HCT116 (cell line): Measurements from ENCODE around the gene ZFP36. TPM values are rescaled to one million over a fixed set of nuclear protein-coding genes. Genes with fewer than 3 reads are reported as not detected.

Experiments
- ATAC-seq: fragments of 200-7000 bp; cut with Tn5 transposase; 2 replicates; pipeline ENCODE4 v1.9.1; 2020; ENCODE audit warnings: mild to moderate bottlenecking, moderate library complexity
- BruUV-seq: library from RNA; stranded (reverse); fragments of 400-500 nt; replicated peaks from 2 replicates; lab custom pipeline; 2021; lab: Mats Ljungman, UMichigan
- CTCF ChIA-PET: fragments of 300-600 bp; sonication (Branson Sonifier 250); formaldehyde crosslinking; loops from one replicate; lab custom pipeline; 2021; ENCODE audit warnings: antibody characterized with exemption; lab: Charles Lee
- POLR2A ChIA-PET: fragments of 300-600, 350-600 bp; sonication (Branson Sonifier 250); formaldehyde crosslinking; loops from one replicate; lab custom pipeline; 2021; ENCODE audit warnings: antibody characterized with exemption; lab: Charles Lee
- RAD21 ChIA-PET, 2 experiments: fragments of 300-600 bp; sonication (Branson Sonifier 250); formaldehyde crosslinking; loops; one replicate each; lab custom pipeline; 2023; ENCODE audit warnings: low total read pairs in 2 of 2; ENCODE audit not compliant: uncharacterized antibody in 2 of 2, unreplicated experiment in 2 of 2, low non-redundant PET in 1 of 2; lab: Charles Lee
- DNase-seq: peaks from one replicate; pipeline ENCODE4 v3.0.0-alpha.2; 2010; ENCODE audit warnings: low read depth, low spot score
- H2AFZ ChIP-seq: fragments of 200-600 bp; shearing (Covaris generic), sonication (generic); 2 replicates; pipeline ENCODE4 v1.6.1; 2017; ENCODE audit warnings: low read depth, mixed run types, mixed read lengths, antibody characterized with exemption, low read length; ENCODE audit not compliant: poor library complexity, severe bottlenecking
- H3K27ac ChIP-seq: 2 replicates; pipeline ENCODE4 v1.5.1; 2012; ENCODE audit warnings: low read depth, low read length
- H3K27me3 ChIP-seq: fragments of 200-600 bp; sonication (generic); 2 replicates; pipeline ENCODE4 v1.6.1; 2016; ENCODE audit warnings: mixed run types, low read length, mixed read lengths; ENCODE audit not compliant: insufficient read depth
- H3K36me3 ChIP-seq, 2 experiments: fragments of 200-500 bp in 1 of 2; fragments of 200-600 bp in 1 of 2; sonication (Bioruptor generic) in 1 of 2; sonication (generic) in 1 of 2; 2 replicates each; pipeline versions ENCODE4 v1.5.1 to v1.6.1; 2014 to 2016; ENCODE audit warnings: low read length in 2 of 2, inconsistent platforms in 1 of 2, mixed read lengths in 1 of 2, mixed run types in 1 of 2; ENCODE audit not compliant: insufficient read depth in 2 of 2, control insufficient read depth in 1 of 2
- H3K4me1 ChIP-seq, 2 experiments: fragments of 200-600 bp in 1 of 2; sonication (generic) in 1 of 2; 2 replicates each; pipeline versions ENCODE4 v1.5.1 to v1.6.1; 2012 to 2017; ENCODE audit warnings: low read length in 2 of 2, inconsistent platforms in 1 of 2, mild to moderate bottlenecking in 1 of 2, mixed read lengths in 1 of 2, mixed run types in 1 of 2, moderate library complexity in 1 of 2; ENCODE audit not compliant: insufficient read depth in 2 of 2, control insufficient read depth in 1 of 2
- H3K4me2 ChIP-seq: fragments of 200-600 bp; sonication (generic); 2 replicates; pipeline ENCODE4 v1.6.1; 2017; ENCODE audit warnings: mixed run types, low read length, mixed read lengths
- H3K4me3 ChIP-seq, 2 experiments: fragments of 200-600 bp in 1 of 2; sonication (generic) in 1 of 2; replicated peaks in 1 of 2; 2 replicates each; pipeline ENCODE4 v1.5.1; 2011 to 2016; ENCODE audit warnings: low read length in 2 of 2, control low read depth in 1 of 2, low read depth in 1 of 2, mild to moderate bottlenecking in 1 of 2, mixed read lengths in 1 of 2, mixed run types in 1 of 2
- H3K79me2 ChIP-seq: fragments of 200-600 bp; sonication (generic); 2 replicates; pipeline ENCODE4 v1.6.1; 2017; ENCODE audit warnings: mild to moderate bottlenecking, mixed run types, low read length, moderate library complexity, mixed read lengths; ENCODE audit not compliant: insufficient read depth
- H3K9ac ChIP-seq: fragments of 200-600 bp; sonication (generic); 2 replicates; pipeline ENCODE4 v1.6.1; 2016; ENCODE audit warnings: low read length, mixed read lengths
- H3K9me2 ChIP-seq: fragments of 200-600 bp; sonication (generic), shearing (Covaris generic); 2 replicates; pipeline ENCODE4 v1.6.1; 2017; ENCODE audit warnings: mixed run types, mild to moderate bottlenecking, moderate library complexity; ENCODE audit not compliant: insufficient read depth
- H3K9me3 ChIP-seq, 2 experiments: fragments of 200-500 bp in 1 of 2; fragments of 200-600 bp in 1 of 2; sonication (Bioruptor generic) in 1 of 2; sonication (generic) in 1 of 2; 2 replicates each; pipeline ENCODE4 v1.6.1; 2014 to 2017; ENCODE audit warnings: low read length in 2 of 2, mixed read lengths in 2 of 2, inconsistent platforms in 1 of 2, low read depth in 1 of 2, mild to moderate bottlenecking in 1 of 2, mixed run types in 1 of 2, moderate library complexity in 1 of 2; ENCODE audit not compliant: control insufficient read depth in 1 of 2, insufficient read depth in 1 of 2
- H4K20me1 ChIP-seq: fragments of 200-600 bp; sonication (generic), shearing (Covaris generic); 2 replicates; pipeline ENCODE4 v1.6.1; 2017; ENCODE audit warnings: mixed run types, mild to moderate bottlenecking, moderate library complexity; ENCODE audit not compliant: insufficient read depth
- ELF1 ChIP-seq: IDR thresholded peaks from 2 replicates; pipeline ENCODE4 v1.6.1; 2012; ENCODE audit warnings: low read depth, borderline replicate concordance
- FOSL1 ChIP-seq: IDR thresholded peaks from 2 replicates; pipeline ENCODE4 v1.6.1; 2012; ENCODE audit warnings: low read depth
- JUND ChIP-seq: IDR thresholded peaks from 2 replicates; pipeline ENCODE4 v1.6.1; 2012
- POLR2A ChIP-seq: IDR thresholded peaks from 2 replicates; pipeline ENCODE4 v1.7.0; 2011; ENCODE audit warnings: borderline replicate concordance; ENCODE audit not compliant: insufficient read depth, insufficient read length; ENCODE audit errors: extremely low read depth
- POLR2AphosphoS5 ChIP-seq: IDR thresholded peaks from 2 replicates; pipeline ENCODE4 v1.6.1; 2011; ENCODE audit warnings: mild to moderate bottlenecking, low read depth, low read length, moderate library complexity
- RAD21 ChIP-seq: IDR thresholded peaks from 2 replicates; pipeline ENCODE4 v1.6.1; 2012; ENCODE audit warnings: low read depth, mild to moderate bottlenecking
- SRF ChIP-seq: IDR thresholded peaks from 2 replicates; pipeline ENCODE4 v1.6.1; 2012; ENCODE audit warnings: low read depth
- YY1 ChIP-seq: IDR thresholded peaks from 2 replicates; pipeline ENCODE4 v1.6.1; 2011; ENCODE audit warnings: low read length, low read depth, moderate library complexity, mild to moderate bottlenecking; ENCODE audit not compliant: insufficient replicate concordance; ENCODE audit errors: extremely low read depth
- ZFX ChIP-seq: fragments of 450-650 bp; IDR thresholded peaks from 2 replicates; pipeline ENCODE4 v1.6.1; 2017
- ZNF274 ChIP-seq: fragments of 200-500 bp; sonication (Bioruptor generic); IDR thresholded peaks from 2 replicates; pipeline ENCODE4 v1.6.1; 2014; ENCODE audit warnings: mild to moderate bottlenecking, low read depth, low read length, inconsistent platforms
- intact Hi-C: fragments of 100-400 bp; cut with micrococcal nuclease; formaldehyde crosslinking; loops from 2 replicates; pipeline ENCODE4 v1.10.0; 2022
- total RNA-seq: library from RNA; stranded (reverse); gene quantifications from one replicate; pipeline ENCODE4 v1.2.1, GENCODE V29; 2021; ENCODE audit not compliant: unreplicated experiment
- TF ChIP-seq, protein P1 (sequence below): IDR thresholded peaks from 2 replicates; pipeline ENCODE4 v1.6.1; 2011; ENCODE audit warnings: mild to moderate bottlenecking, low read length, moderate library complexity; ENCODE audit not compliant: insufficient replicate concordance; ENCODE audit errors: extremely low read depth
- TF ChIP-seq, protein P2 (sequence below): IDR thresholded peaks from 2 replicates; pipeline ENCODE4 v1.6.1; 2012
- TF ChIP-seq, protein P3 (sequence below): IDR thresholded peaks from 2 replicates; pipeline ENCODE4 v1.6.1; 2012; ENCODE audit warnings: low read depth
- TF ChIP-seq, protein P4 (sequence below), 3 experiments: fragments of 200-600 bp in 1 of 3; sonication (generic) in 1 of 3; IDR thresholded peaks in 2 of 3; conservative IDR thresholded peaks in 1 of 3; 2 replicates each; pipeline ENCODE4 v1.5.1; 2012 to 2017; ENCODE audit warnings: low read depth in 2 of 3, low read length in 2 of 3, antibody characterized with exemption in 1 of 3, borderline replicate concordance in 1 of 3, control low read depth in 1 of 3, mild to moderate bottlenecking in 1 of 3, mixed read lengths in 1 of 3, mixed run types in 1 of 3, moderate library complexity in 1 of 3; ENCODE audit not compliant: insufficient read depth in 1 of 3

Gene ZFP36
- total RNA-seq, 1 experiment from 2014 or later = 131 TPM

DNA sequence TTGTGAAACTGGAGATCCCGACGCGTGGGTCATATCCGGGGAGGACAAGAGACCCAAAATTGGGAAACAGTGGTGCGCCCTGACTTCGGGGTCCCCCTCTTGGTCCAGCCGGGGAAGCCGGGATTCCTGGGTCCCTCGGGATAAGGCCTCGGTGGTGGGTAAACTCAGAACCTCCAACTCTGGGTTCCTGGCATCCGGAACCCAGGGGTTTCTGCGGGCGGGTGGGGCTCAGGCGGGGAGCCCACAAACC, 688 bp downstream of the ZFP36 start:
- Histone ChIP-seq H3K27ac (peak overlapping the region; percentile 100), H3K4me3 (peak overlapping the region; percentile 90 to 98), H3K79me2 (peaks cover 38% of the 10 kb centered on the region), H4K20me1 (peaks cover 5% of the 10 kb centered on the region; the same call in 1 of the 2 replicates), H2AFZ (no peak overlapping the region), H3K36me3 (peaks cover 2 to 12% of the 10 kb centered on the region in 2 experiments; a peak in 1 of 4 replicates), H3K4me1 (peaks cover 47 to 86% of the 10 kb centered on the region in 2 experiments), H3K9ac (peak overlapping the region; percentile 97), H3K4me2 (peak overlapping the region; percentile 92), H3K27me3 (no peaks in the 10 kb centered on the region), H3K9me2 (no peaks in the 10 kb centered on the region), H3K9me3 (no peaks in the 10 kb centered on the region)
- intact Hi-C loops = no loop called here
- TF ChIP-seq ZFX (no peak), ELF1 (no peak), POLR2AphosphoS5 (no peak), SRF (no peak), YY1 (no peak), ZNF274 (no peak), FOSL1 (no peak), POLR2A (no peak), JUND (no peak), RAD21 (no peak)
- TF ChIP-seq, protein P1, sequence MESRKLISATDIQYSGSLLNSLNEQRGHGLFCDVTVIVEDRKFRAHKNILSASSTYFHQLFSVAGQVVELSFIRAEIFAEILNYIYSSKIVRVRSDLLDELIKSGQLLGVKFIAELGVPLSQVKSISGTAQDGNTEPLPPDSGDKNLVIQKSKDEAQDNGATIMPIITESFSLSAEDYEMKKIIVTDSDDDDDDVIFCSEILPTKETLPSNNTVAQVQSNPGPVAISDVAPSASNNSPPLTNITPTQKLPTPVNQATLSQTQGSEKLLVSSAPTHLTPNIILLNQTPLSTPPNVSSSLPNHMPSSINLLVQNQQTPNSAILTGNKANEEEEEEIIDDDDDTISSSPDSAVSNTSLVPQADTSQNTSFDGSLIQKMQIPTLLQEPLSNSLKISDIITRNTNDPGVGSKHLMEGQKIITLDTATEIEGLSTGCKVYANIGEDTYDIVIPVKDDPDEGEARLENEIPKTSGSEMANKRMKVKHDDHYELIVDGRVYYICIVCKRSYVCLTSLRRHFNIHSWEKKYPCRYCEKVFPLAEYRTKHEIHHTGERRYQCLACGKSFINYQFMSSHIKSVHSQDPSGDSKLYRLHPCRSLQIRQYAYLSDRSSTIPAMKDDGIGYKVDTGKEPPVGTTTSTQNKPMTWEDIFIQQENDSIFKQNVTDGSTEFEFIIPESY = no peak
- TF ChIP-seq, protein P2, sequence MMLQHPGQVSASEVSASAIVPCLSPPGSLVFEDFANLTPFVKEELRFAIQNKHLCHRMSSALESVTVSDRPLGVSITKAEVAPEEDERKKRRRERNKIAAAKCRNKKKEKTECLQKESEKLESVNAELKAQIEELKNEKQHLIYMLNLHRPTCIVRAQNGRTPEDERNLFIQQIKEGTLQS = no peak
- TF ChIP-seq, protein P3, sequence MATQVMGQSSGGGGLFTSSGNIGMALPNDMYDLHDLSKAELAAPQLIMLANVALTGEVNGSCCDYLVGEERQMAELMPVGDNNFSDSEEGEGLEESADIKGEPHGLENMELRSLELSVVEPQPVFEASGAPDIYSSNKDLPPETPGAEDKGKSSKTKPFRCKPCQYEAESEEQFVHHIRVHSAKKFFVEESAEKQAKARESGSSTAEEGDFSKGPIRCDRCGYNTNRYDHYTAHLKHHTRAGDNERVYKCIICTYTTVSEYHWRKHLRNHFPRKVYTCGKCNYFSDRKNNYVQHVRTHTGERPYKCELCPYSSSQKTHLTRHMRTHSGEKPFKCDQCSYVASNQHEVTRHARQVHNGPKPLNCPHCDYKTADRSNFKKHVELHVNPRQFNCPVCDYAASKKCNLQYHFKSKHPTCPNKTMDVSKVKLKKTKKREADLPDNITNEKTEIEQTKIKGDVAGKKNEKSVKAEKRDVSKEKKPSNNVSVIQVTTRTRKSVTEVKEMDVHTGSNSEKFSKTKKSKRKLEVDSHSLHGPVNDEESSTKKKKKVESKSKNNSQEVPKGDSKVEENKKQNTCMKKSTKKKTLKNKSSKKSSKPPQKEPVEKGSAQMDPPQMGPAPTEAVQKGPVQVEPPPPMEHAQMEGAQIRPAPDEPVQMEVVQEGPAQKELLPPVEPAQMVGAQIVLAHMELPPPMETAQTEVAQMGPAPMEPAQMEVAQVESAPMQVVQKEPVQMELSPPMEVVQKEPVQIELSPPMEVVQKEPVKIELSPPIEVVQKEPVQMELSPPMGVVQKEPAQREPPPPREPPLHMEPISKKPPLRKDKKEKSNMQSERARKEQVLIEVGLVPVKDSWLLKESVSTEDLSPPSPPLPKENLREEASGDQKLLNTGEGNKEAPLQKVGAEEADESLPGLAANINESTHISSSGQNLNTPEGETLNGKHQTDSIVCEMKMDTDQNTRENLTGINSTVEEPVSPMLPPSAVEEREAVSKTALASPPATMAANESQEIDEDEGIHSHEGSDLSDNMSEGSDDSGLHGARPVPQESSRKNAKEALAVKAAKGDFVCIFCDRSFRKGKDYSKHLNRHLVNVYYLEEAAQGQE = no peak
- TF ChIP-seq, protein P4, sequence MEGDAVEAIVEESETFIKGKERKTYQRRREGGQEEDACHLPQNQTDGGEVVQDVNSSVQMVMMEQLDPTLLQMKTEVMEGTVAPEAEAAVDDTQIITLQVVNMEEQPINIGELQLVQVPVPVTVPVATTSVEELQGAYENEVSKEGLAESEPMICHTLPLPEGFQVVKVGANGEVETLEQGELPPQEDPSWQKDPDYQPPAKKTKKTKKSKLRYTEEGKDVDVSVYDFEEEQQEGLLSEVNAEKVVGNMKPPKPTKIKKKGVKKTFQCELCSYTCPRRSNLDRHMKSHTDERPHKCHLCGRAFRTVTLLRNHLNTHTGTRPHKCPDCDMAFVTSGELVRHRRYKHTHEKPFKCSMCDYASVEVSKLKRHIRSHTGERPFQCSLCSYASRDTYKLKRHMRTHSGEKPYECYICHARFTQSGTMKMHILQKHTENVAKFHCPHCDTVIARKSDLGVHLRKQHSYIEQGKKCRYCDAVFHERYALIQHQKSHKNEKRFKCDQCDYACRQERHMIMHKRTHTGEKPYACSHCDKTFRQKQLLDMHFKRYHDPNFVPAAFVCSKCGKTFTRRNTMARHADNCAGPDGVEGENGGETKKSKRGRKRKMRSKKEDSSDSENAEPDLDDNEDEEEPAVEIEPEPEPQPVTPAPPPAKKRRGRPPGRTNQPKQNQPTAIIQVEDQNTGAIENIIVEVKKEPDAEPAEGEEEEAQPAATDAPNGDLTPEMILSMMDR (IDR thresholded peaks at IDR 0.05 in 2 of 3, conservative IDR thresholded peaks at IDR 0.05 in 1 of 3; ENCODE audit: borderline replicate concordance in 1 of 3, insufficient read depth in 1 of 3, low read depth in 2 of 3, low read length in 2 of 3) = no peak
- CTCF ChIA-PET = interaction anchor here (2.4 kb wide), 1 partner anchor 10 kb away, joined by 15 read pairs; no protein-coding TSS in a partner anchor
- RAD21 ChIA-PET = interaction anchor here in 1 of 2 experiments (0.6 to 1.0 kb wide), 2 partner anchors 9 to 16 kb away, joined by 3 to 4 read pairs; partner anchors contain the start of gene MED29
- BruUV-seq = no TSS peak
- POLR2A ChIA-PET = interaction anchor here (2.5 to 4.1 kb wide), 3 partner anchors 9 to 28 kb away, joined by 17 to 57 read pairs (median 39); partner anchors contain the start of genes MED29, PAF1 and RPS16
- ATAC-seq (no peak), DNase-seq (no peak)
